GM19193 (cell line): ENCODE results near the gene PTPA.

ENCODE experiments used
- POLR2A ChIP-seq: IDR thresholded peaks from 4 replicates; pipeline ENCODE4 v1.6.1; 2011; ENCODE audit not compliant: insufficient read depth, insufficient read length; ENCODE audit errors: extremely low read depth

The PTPA gene

DNA sequence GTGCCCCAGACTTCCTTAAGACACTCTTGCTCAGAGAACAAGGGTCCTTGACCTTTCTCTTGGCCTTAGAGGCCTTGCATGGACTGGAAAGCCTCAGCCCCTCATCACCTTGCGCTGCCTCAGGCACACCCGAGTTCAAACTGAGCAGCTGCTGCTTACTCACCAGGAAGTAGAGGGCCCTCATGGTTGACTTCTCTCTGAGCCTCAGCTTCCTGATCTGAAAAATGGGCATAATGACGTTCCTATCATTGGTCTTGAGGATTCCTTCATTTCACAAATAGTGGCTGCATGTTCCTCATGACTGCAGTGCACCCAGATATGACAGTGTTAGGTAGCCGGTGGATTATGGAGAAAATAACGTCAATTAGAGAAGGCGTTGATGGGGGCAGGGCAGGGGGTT lies 38.2 kb downstream of the PTPA start:
- TF ChIP-seq POLR2A = no peak

DNA sequence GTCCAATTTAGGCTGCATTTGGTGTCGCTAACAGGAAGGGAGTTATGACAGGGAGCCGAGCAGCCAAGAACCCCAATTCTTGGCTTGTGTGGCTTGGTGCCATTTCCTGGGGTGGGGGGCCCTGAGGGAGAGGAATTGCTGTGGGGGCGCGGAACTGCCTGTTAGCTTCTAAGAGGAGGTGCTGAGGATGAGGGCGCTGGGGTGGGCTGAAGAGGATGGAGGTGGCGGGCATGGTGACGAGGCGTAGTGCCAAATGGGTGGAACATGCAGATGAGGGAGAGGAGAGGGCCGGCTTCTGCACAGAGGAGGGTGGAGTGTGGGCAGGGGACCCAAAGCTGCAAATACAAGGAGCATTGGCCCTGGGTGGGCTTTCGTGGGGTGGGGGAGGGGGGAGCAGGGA lies 38.9 kb downstream of the PTPA start:
- no peak for TF ChIP-seq POLR2A

DNA sequence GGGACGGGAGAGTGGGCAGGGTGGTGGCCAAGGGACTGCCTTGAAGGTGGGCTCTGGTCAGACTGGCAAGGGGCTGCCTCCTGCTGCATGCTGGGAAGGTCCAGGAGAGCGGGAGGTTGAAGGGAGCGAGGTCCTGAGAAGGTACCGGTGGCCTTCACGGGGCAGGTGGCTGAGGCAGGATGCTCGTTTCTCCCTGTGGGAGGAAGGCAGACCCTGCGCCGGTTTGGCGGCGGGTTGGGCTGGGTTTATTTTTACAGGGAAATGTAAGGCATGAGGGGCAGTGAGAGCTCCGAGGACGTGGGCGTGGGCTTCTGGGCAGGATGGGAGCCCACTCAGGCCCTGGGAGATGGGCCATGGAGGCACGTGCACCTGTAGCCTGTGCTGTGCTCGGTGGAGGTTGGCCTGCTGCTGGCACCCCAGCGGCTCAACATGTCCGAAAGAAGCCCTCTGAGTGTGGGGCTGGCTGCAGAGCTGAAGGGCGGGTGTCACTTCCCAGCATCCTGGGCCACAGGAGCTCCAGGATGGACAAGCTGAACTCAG lies 39.5 kb downstream of the PTPA start:
- no peak for TF ChIP-seq POLR2A

DNA sequence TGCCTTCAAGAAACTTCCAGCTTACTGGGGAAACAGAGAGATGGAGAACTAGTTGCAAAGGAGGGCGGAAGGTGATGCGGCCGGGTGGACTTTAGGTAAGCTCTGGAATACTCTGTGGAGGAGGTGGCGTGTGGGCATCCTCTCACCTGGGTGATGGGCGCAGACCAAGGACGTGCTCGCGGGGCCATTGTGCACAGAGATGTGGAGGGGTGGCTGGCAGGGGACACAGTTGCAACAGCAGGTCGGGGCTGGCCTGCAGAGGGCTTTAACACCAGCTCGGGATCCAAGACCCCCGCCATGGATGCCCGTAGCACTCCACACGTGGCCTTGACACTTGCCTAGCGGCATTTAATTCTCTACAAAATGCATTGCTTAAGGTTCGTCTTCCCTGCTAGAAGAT lies 40.3 kb downstream of the PTPA start:
- no peak for TF ChIP-seq POLR2A

DNA sequence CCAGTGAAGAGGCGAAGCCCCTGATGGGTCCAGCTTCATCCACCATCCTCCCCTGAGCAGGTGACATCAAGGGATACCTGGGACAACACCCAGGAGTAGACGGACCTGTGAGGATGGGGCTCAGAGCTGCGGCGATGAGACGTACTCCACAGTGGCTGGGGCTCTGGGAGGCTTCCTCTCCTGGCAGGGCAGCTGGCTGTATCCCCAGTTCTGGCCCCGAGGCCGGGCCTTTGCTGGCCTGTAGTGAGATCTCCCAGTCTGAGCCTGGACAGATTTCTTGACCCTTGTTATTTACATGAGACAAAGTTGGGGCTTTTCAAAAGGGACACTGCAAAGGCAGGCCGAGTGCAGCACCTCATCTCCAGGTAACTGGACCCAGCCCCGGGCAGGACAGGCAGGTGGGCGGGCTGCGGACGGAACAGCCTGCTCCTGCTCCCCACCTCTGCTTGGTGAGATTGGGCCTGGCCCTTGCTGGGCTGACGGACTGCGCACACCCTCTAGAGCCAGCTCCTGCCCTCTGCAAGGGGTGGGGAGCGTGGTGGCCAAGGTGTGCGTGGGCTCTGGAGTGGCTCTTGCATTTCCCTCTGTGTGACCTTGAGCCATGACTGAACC lies 43.8 kb downstream of the PTPA start:
- TF ChIP-seq POLR2A = no peak

DNA sequence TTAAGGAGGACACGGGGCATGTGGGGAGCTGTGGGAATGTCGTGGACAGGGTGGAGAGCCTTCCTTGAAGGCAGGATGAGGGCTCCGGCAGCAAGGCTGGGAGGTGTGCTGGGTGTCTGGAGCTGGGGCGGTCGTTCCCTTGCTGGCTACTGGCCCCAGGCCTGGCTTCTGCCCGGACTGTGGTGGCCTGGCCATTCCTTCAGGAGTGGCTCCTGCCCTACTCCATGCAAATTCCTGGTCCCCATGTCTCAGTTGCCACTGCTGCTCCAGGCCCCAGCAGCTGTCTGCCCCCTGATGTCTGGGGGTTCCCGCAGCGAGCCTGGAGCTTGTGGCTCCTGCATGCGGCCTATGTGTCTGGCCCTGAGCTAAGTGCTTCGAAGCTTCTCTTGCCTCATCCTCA lies 44.9 kb downstream of the PTPA start:
- no peak for TF ChIP-seq POLR2A

DNA sequence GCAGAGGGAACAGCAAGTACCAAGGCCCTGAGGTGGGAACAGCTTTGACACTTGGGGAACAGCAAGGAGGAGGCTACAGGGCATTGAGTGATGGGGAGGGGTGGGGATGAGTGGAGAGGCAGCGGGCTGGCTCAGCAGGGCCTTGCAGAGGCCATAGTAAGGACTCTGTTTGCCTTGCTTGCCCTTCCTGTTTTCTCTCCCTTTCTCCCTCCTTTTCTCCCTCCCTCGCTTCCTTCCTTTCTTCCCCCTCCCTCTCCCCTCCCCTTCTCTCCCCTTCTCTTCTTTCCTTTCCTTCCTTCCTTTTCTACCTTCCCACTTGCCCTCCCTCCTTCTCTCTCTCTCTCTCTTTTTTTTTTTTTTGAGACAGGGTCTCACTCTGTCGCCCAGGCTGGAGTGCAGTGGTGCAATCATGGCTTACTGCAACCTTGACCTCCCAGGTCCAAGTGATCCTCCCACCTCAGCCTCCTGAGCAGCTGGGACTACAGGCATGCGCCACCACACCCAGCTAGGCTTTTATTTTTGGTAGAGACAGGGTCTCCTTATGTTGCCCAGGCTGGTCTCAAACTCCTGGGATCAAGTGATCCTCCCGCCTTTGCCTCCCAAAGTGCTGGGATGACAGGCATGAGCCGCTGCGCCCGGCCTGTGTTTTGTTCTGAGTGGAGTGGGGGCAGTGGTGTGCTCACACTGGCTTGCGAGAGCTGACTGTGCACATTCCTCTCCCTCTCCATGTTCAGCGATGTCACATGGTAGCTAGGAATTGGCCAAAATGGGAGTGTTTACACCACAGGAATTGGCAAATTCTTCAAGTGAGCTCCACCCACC lies 49.7 kb downstream of the PTPA start:
- TF ChIP-seq POLR2A = no peak

DNA sequence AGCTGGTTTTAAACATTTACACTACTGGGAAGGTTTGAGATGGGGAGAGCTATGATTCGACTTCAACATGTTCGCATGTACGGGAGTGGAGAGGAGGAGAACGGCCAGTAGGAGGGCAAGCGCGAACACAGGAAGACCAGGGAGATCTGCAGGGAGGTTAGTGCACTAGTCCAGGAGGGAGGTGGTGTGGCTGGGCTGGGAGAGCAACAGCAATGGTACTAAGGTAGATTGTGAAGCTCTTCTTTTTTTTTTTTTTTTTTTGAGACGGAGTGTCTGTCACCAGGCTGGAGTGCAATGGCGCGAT lies 50.3 kb downstream of the PTPA start:
- no peak for TF ChIP-seq POLR2A

DNA sequence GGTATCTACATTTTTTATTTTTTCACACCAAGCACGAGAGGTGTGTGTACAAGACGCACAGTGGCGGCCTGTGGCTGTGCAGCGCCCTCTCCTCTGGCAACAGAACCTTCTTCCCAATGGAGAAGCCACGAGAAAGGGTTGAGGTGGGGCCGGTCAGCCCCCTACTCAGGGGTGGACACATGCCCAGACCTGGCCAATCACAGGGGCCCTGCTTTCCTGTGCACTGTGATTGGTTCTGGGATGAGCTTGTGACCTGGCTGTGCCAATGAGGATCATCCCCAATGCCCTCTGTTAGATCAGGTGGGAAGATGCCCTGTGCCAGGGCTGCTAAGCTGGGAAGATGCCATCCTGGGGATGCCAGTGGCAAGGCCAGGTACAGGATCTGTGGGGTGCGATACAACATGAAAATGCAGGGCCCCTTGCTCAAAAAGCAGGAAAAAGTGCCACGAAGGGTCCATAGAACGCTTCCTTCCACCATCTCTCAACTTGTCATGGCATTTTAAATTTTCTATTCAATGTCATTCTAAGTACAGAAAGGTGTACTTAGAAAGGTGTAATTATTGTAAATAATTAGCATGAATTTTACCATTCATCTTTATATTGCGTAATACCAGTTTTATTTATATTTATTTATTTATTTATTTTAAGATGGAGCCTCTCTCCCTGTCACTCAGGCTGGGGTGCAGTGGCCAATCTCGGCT lies 51.4 kb downstream of the PTPA start:
- no peak for TF ChIP-seq POLR2A

DNA sequence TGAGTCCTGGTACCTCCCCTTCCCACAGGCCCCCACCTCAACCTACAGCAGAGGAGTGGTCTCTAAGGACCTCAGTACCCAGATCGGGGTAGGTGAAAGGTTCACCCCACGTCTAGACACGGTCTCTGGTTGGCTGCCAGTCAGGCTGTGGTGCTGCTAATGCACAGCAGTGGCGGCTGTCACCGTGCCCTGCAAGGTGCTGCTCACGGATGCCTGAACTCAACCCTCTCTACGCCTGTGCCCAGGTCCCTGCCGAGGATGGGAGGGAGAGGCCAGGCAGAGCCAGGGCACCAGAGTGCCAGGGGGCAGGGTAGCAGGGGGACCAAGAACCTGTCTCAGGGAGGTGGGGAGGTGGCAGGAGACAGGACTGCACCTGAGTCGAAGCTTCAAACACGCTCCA lies 52.5 kb downstream of the PTPA start:
- no peak for TF ChIP-seq POLR2A

DNA sequence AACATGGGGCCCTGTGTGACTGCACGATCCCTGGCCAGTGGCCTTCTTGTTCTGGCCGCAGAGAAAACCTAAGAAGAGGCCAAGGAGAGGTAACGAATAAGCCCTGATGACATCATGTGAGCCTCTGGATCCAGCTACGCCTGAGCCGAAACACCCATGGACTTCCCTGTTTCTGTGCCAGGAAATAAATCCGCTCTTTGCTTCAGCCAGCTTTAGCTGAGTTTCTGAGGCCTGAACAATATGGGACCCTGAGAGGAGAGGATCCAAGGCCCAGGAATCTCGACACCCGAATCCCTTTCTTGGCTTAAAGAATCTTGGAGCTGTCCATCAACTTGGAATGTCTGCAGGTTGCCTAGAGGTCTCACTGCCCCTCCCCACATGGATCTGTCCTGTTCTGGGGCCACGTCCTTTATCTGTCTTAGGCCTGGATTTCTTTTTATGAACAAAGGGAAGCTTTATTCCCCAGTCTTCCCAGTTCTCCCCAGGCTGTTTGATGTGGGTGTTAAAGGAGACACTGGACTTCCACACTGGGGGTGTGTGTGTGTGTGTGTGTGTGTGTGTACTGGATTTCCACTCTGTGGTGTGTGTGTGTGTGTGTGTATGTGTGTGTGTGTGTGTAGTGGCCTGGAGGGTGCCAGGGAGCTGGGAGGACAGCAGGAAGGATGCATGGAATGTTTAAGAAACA lies 53.2 kb downstream of the PTPA start:
- no peak for TF ChIP-seq POLR2A

DNA sequence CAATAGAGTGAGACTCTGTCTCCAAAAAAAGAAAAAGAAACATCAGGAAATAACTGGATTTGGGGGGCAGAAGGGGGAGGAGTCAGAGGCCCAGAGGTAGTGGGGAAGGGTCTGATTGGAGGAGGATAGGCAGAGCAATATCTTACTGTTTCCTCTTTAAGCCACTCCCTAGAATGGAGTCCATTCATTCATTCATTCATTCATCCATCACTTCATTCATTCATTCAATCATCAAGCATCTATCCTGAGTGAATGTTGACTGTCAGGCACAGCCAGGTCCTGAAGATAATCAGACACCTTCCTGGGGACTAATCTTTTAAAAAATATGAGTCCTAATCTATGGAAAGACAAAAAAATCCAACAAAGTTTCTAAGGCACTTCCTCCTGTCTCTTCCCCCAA lies 54.0 kb downstream of the PTPA start:
- no peak for TF ChIP-seq POLR2A

DNA sequence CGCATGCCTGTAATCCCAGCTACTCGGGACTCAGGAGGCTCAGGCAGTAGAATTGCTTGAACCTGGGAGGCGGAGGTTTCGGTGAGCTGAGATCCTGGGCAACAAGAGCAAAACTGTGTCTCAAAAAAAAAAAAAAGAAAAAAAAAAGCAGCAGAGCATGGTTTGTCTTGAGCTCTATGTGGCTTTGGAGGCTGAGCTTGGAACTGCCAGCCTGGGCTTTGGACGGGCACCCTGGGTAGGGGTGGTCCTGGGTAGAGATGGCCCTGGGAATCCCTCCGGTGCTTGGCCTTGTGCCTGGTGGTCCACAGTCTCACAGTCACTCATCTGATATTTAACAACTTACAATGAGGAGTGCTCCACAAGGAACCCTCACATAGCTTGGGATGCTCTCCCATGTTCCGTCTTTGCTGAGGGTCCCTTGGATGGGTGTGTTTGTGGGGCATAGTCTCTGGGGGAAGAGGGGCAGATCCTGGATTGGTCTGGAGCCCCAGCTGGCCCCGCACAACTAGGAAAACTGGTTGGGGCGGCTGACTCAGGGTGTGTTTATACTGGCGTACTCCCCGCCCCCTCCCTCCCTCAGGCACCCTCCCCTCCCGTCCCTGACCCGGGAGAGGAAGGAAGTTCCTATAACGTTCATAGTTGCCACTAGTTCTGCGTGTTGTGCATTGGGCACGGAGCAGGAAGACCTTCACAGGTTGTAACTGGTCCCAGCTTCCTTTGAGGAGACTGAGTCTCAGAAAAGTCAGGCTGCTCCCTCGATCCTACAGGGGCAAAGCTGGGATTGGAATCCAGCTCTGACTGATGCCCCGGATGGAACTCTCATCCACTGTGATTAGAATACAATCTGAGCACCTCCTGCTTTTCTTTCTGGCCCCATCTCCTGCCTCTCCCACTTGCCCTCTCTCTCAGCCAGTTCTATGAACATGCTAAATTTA lies 55.7 kb downstream of the PTPA start:
- no peak for TF ChIP-seq POLR2A

DNA sequence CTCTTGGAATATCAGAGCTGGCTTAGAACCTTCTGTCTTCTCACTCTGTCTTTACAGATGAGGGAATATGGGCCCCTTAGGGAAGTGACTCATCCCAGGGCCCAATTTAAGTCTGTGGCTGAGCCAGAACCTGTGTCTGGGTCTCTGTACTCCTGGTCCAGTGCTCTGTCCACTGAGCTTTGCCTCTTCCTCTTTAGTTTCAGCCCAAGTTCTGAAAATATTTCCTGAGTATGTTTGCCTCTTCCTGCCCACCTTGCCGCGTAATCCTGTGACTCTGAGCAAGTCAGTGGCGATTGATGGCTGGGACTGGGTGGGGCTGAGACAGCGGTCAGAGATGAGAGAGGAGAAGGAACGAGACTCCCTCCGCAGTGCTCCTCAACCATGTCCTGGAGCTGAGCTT lies 59.0 kb downstream of the PTPA start:
- TF ChIP-seq POLR2A = no peak
